ENCODE results near the gene ZFYVE19. TPM values are rescaled to one million over a fixed set of nuclear protein-coding genes. Genes with fewer than 3 reads are reported as not detected.

Gene ZFYVE19
- total and polyA plus RNA-seq, 2 of the 13 experiments (the other 11 are each of a cell fraction or from before 2014, with no cell fraction given) = 23.3 to 44.0 TPM

DNA sequence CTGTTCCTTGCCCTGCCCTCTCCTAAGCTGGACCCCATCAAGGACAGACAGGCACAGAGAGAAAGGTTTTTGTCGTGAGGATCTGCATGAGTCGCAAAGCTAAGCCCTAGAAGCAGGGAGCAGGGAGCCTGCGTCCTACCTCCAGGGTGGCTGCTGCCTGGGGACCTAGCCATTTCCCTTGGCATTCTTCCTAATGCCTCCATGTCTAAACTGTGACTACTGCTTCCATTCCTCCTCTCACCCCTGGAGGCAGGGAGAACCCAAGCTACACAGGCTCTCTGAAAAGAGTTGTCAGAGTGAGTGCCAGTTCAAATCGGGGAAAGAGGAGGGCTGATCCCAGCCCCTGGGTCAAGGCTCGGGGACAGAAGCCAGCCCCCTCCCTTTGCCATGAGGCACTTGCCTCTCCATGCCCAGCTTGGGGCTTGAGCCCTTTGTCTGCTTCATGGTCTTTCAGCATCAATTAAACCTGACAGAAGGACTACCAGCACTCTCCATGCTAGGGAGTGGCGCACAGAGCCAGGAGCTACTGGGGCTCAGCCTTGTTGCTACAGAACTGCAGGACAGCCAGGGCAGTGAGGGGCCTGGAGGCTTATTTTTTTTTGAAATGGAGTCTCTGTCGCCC lies 40.6 kb upstream of the ZFYVE19 start:
- Histone ChIP-seq H4K20me1 (ENCODE audit: insufficient read depth, low read length) (no peaks in the 10 kb centered on the region), H2AFZ (ENCODE audit: low read length) (no peak overlapping the region), H3K9me3 (ENCODE audit: low read length) (no peaks in the 10 kb centered on the region), H3K4me1 (ENCODE audit: insufficient read depth, low read length) (peaks cover 32% of the 10 kb centered on the region), H3K27me3 (ENCODE audit: control insufficient read depth in 1 of 2, insufficient read depth in 2 of 2, low read length in 2 of 2) (no peaks in the 10 kb centered on the region), H3K36me3 (replicated peaks in 1 of 2; ENCODE audit: control insufficient read depth in 1 of 2, insufficient read depth in 2 of 2, low read length in 2 of 2) (peaks cover 7 to 18% of the 10 kb centered on the region in 2 experiments; a peak in 4 of 5 replicates), H3K27ac (ENCODE audit: extremely low read length, insufficient read depth, low read length) (peak overlapping the region; percentile 100), H3K9ac (ENCODE audit: insufficient read depth, low read depth, low read length) (no peak overlapping the region), H3K79me2 (ENCODE audit: insufficient read depth, low read length) (peaks cover 11% of the 10 kb centered on the region), H3K4me2 (ENCODE audit: low read depth, low read length) (0 out of 2 replicates have a peak overlapping the region, but pooled peaks have one; percentile 83), H3K4me3 (replicated peaks in 1 of 3; ENCODE audit: insufficient read depth in 1 of 3, low read depth in 2 of 3, low read length in 3 of 3) (no peak overlapping the region)
- ATAC-seq (no peak), DNase-seq (ENCODE audit: low spot score) (no peak), FAIRE-seq (no peak)
- BruUV-seq (replicated peaks) = no TSS peak
- TF ChIP-seq ZBTB20 (CRISPR knock-in tag; IDR thresholded peaks at IDR 0.05; ENCODE audit: borderline replicate concordance, low read depth) (no peak), ZNF337 (CRISPR knock-in tag; IDR thresholded peaks at IDR 0.05; ENCODE audit: borderline replicate concordance, low read depth) (no peak), LCORL (IDR thresholded peaks at IDR 0.05) (no peak), LCORL (CRISPR knock-in tag; IDR thresholded peaks at IDR 0.05) (no peak)
- TF ChIP-seq, protein P1, sequence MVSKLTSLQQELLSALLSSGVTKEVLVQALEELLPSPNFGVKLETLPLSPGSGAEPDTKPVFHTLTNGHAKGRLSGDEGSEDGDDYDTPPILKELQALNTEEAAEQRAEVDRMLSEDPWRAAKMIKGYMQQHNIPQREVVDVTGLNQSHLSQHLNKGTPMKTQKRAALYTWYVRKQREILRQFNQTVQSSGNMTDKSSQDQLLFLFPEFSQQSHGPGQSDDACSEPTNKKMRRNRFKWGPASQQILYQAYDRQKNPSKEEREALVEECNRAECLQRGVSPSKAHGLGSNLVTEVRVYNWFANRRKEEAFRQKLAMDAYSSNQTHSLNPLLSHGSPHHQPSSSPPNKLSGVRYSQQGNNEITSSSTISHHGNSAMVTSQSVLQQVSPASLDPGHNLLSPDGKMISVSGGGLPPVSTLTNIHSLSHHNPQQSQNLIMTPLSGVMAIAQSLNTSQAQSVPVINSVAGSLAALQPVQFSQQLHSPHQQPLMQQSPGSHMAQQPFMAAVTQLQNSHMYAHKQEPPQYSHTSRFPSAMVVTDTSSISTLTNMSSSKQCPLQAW (CRISPR knock-in tag; IDR thresholded peaks at IDR 0.05) = no peak
- CTCF ChIA-PET (ENCODE audit: low intra/inter-chr PET ratio, low total read pairs) = no interaction called here
- 96% methylated on average over 4 of the region's 7 CpGs for WGBS (ENCODE audit: low lambda C conversion rate)
- POLR2A ChIA-PET = interaction anchor here (0.9 to 1.2 kb wide), 2 partner anchors 41 to 72 kb away, joined by 3 to 4 read pairs; partner anchors contain the start of genes DNAJC17 and ZFYVE19
- intact Hi-C loops (cut with micrococcal nuclease; ENCODE audit: unreplicated experiment) = no loop called here
- in situ Hi-C loops (cut with HindIII; ENCODE audit: extremely low pct_ligation_motif_present, low pct_unique_long_range_greater_than_20kb) = no loop called here

All from HepG2 (cell line).